BE2C (cell line): ENCODE results near the gene TMPRSS15.

Source experiments
- DNase-seq: peaks from one replicate; pipeline ENCODE4 v3.0.0-alpha.2; 2020
- H3K27me3 ChIP-seq: fragments of 250-450 bp; sonication (Bioruptor Pico); 2 replicates; pipeline ENCODE4 v1.5.1; 2020; ENCODE audit warnings: mild to moderate bottlenecking
- H3K36me3 ChIP-seq: fragments of 250-450 bp; sonication (Bioruptor Pico); 2 replicates; pipeline ENCODE4 v1.5.1; 2020; ENCODE audit warnings: mild to moderate bottlenecking
- H3K4me1 ChIP-seq: fragments of 250-450 bp; sonication (Bioruptor Pico); 2 replicates; pipeline ENCODE4 v1.5.1; 2020
- H3K4me3 ChIP-seq: 2 replicates; pipeline ENCODE4 v1.5.1; 2011; ENCODE audit warnings: low read depth, low read length
- H3K9me3 ChIP-seq: fragments of 250-450 bp; sonication (Bioruptor Pico); 2 replicates; pipeline ENCODE4 v1.5.1; 2020
- CTCF ChIP-seq: IDR thresholded peaks from 2 replicates; pipeline ENCODE4 v1.5.1; 2012; ENCODE audit warnings: mild to moderate bottlenecking, low read depth, low read length

TMPRSS15 gene

GRCh38 chr21:18430341-18430740, 26.8 kb upstream of the TMPRSS15 start:
- no peaks in the 10 kb centered on the region for H3K9me3 ChIP-seq
- no peak for TF ChIP-seq CTCF
- no peak for DNase-seq

GRCh38 chr21:18424276-18424675, 20.7 kb upstream of the TMPRSS15 start:
- no peaks in the 10 kb centered on the region for H3K36me3 ChIP-seq
- DNase-seq = no peak
- H3K9me3 ChIP-seq = no peaks in the 10 kb centered on the region

More at GRCh38 chr21:18430341-18430740, 26.8 kb upstream of the TMPRSS15 start:
- H3K4me3 ChIP-seq = no peak overlapping the region
- no peaks in the 10 kb centered on the region for H3K27me3 ChIP-seq
- H3K36me3 ChIP-seq = no peaks in the 10 kb centered on the region
- H3K4me1 ChIP-seq = no peaks in the 10 kb centered on the region

GRCh38 chr21:18417141-18417790, 13.7 kb upstream of the TMPRSS15 start:
- Histone ChIP-seq H3K27me3 (no peaks in the 10 kb centered on the region), H3K4me3 (no peak overlapping the region), H3K36me3 (no peaks in the 10 kb centered on the region), H3K4me1 (peaks cover 8% of the 10 kb centered on the region), H3K9me3 (no peaks in the 10 kb centered on the region)
- DNase-seq = no peak
- TF ChIP-seq CTCF = no peak

More at GRCh38 chr21:18424276-18424675, 20.7 kb upstream of the TMPRSS15 start:
- no peaks in the 10 kb centered on the region for H3K27me3 ChIP-seq
- TF ChIP-seq CTCF = no peak
- H3K4me1 ChIP-seq = no peaks in the 10 kb centered on the region
- H3K4me3 ChIP-seq = no peak overlapping the region

- DNase-seq = no peak
- no peak for TF ChIP-seq CTCF
Measured at GRCh38 chr21:18411565-18411964, 8.0 kb upstream of the TMPRSS15 start.

GRCh38 chr21:18409579-18409978, 6.0 kb upstream of the TMPRSS15 start:
- TF ChIP-seq CTCF = no peak
- no peaks in the 10 kb centered on the region for H3K27me3 ChIP-seq
- no peak for DNase-seq
- H3K36me3 ChIP-seq = no peaks in the 10 kb centered on the region
- H3K4me1 ChIP-seq = 0 out of 2 replicates have a peak, but pooled peaks cover 3% of the 10 kb centered on the region
- H3K4me3 ChIP-seq = no peak overlapping the region
- H3K9me3 ChIP-seq = no peaks in the 10 kb centered on the region

More at GRCh38 chr21:18411565-18411964, 8.0 kb upstream of the TMPRSS15 start:
- no peaks in the 10 kb centered on the region for H3K9me3 ChIP-seq
- no peak overlapping the region for H3K4me3 ChIP-seq
- 0 out of 2 replicates have a peak, but pooled peaks cover 3% of the 10 kb centered on the region for H3K4me1 ChIP-seq
- H3K27me3 ChIP-seq = no peaks in the 10 kb centered on the region
- H3K36me3 ChIP-seq = no peaks in the 10 kb centered on the region

- no peak for TF ChIP-seq CTCF
- Histone ChIP-seq H3K4me1 (no peaks in the 10 kb centered on the region), H3K27me3 (no peaks in the 10 kb centered on the region), H3K36me3 (no peaks in the 10 kb centered on the region), H3K9me3 (no peaks in the 10 kb centered on the region), H3K4me3 (no peak overlapping the region)
- no peak for DNase-seq
Measured at GRCh38 chr21:18398843-18399242, 4.7 kb downstream of the TMPRSS15 start.
